Hepatocyte (in vitro differentiated cells): ENCODE results near the gene PLCL1. TPM values are rescaled to one million over a fixed set of nuclear protein-coding genes. Genes with fewer than 3 reads are reported as not detected.

Experiments
- DNase-seq: peaks from one replicate; pipeline ENCODE4 v3.0.0-alpha.2; 2016; ENCODE audit warnings: low spot score
- H2AFZ ChIP-seq: fragments of 200-600 bp; sonication (generic); 2 replicates; pipeline ENCODE4 v1.6.0; 2016; ENCODE audit warnings: antibody characterized with exemption, mild to moderate bottlenecking
- H3K27ac ChIP-seq: fragments of 200-600 bp; sonication (generic); 2 replicates; pipeline ENCODE4 v1.5.1; 2016; ENCODE audit warnings: mild to moderate bottlenecking
- H3K27me3 ChIP-seq: fragments of 200-600 bp; sonication (generic); 2 replicates; pipeline ENCODE4 v1.6.1; 2016
- H3K36me3 ChIP-seq: fragments of 200-600 bp; sonication (generic); replicated peaks from 2 replicates; pipeline ENCODE4 v1.5.1; 2016; ENCODE audit warnings: low read depth; ENCODE audit not compliant: insufficient read depth
- H3K4me1 ChIP-seq: fragments of 200-600 bp; sonication (generic); 2 replicates; pipeline ENCODE4 v1.5.1; 2016; ENCODE audit warnings: mild to moderate bottlenecking, moderate library complexity; ENCODE audit not compliant: insufficient read depth
- H3K4me2 ChIP-seq: fragments of 200-600 bp; sonication (generic); 2 replicates; pipeline ENCODE4 v1.6.0; 2016
- H3K4me3 ChIP-seq: fragments of 200-600 bp; sonication (generic); 2 replicates; pipeline ENCODE4 v1.5.1; 2016; ENCODE audit warnings: mild to moderate bottlenecking
- H3K79me2 ChIP-seq: fragments of 200-600 bp; sonication (generic); 2 replicates; pipeline ENCODE4 v1.6.0; 2017; ENCODE audit warnings: mild to moderate bottlenecking
- H3K9me2 ChIP-seq: fragments of 200-600 bp; sonication (generic); replicated peaks from 2 replicates; pipeline ENCODE4 v1.6.0; 2017; ENCODE audit warnings: mild to moderate bottlenecking; ENCODE audit not compliant: insufficient read depth
- H3K9me3 ChIP-seq: fragments of 200-600 bp; sonication (generic); 2 replicates; pipeline ENCODE4 v1.5.1; 2016; ENCODE audit warnings: low read depth, mild to moderate bottlenecking
- H4K20me1 ChIP-seq: fragments of 200-600 bp; sonication (generic); 2 replicates; pipeline ENCODE4 v1.6.0; 2016; ENCODE audit warnings: mild to moderate bottlenecking; ENCODE audit not compliant: insufficient read depth, poor library complexity, severe bottlenecking
- CTCF ChIP-seq: fragments of 200-600 bp; sonication (generic); IDR thresholded peaks from 2 replicates; pipeline ENCODE4 v1.5.1; 2016; ENCODE audit warnings: antibody characterized with exemption, mild to moderate bottlenecking; ENCODE audit not compliant: poor library complexity
- EZH2 ChIP-seq: fragments of 200-600 bp; sonication (generic); IDR thresholded peaks from 2 replicates; pipeline ENCODE4 v1.6.1; 2016; ENCODE audit warnings: antibody characterized with exemption, mild to moderate bottlenecking, borderline replicate concordance
- EZH2phosphoT487 ChIP-seq: fragments of 200-600 bp; sonication (generic); IDR thresholded peaks from one replicate; pipeline ENCODE4 v1.6.1; 2018; ENCODE audit warnings: antibody characterized with exemption, mild to moderate bottlenecking, low read depth, moderate library complexity; ENCODE audit not compliant: unreplicated experiment, severe bottlenecking
- WGBS: methylation state at CpG from one replicate; pipeline ENCODE4 v1.1.6; 2016; ENCODE audit warnings: low lambda C conversion rate; ENCODE audit errors: missing lambda C conversion rate; 5-methylcytosine and 5-hydroxymethylcytosine counted together
- polyA plus RNA-seq: library from polyadenylated mRNA; unstranded; fragments of >200 nt; fragmentation: Nextera tagmentation; extraction: Ambion mirVana; gene quantifications from 2 replicates; pipeline ENCODE4 v1.2.1, GENCODE V29; 2016
- total RNA-seq: library from RNA; depleted of rRNA; stranded (reverse); fragments of >200 nt; gene quantifications from 2 replicates; pipeline ENCODE4 v1.2.3, GENCODE V29; 2014

Gene PLCL1
- total and polyA plus RNA-seq, 2 experiments from 2014 or later: 0.37 to 2.4 TPM

- Histone ChIP-seq H3K79me2 (no peaks in the 10 kb centered on the region), H3K9me2 (no peaks in the 10 kb centered on the region), H3K4me2 (no peak overlapping the region), H4K20me1 (no peaks in the 10 kb centered on the region), H3K4me3 (no peak overlapping the region), H3K4me1 (no peaks in the 10 kb centered on the region), H3K9me3 (no peaks in the 10 kb centered on the region), H2AFZ (no peak overlapping the region), H3K27ac (no peak overlapping the region), H3K36me3 (no peaks in the 10 kb centered on the region), H3K27me3 (no peaks in the 10 kb centered on the region)
- 87% methylated on average over 2 of the region's 2 CpGs for WGBS
- no peak for DNase-seq
- TF ChIP-seq EZH2 (no peak), CTCF (no peak), EZH2phosphoT487 (no peak)
Observed at GRCh38 chr2:198080879-198081765, 276.7 kb downstream of the PLCL1 start.

DNA sequence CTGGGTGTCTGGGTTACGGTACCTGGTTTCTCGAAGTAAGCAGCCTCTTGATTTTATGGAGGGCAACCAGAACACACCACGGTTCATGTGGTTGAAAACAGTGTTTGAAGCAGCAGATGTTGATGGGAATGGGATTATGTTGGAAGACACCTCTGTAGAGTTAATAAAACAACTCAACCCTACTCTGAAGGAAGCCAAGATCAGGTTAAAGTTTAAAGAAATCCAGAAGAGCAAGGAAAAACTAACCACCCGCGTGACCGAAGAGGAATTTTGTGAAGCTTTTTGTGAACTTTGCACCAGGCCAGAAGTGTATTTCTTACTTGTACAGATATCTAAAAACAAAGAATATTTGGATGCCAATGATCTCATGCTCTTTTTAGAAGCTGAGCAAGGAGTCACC, 279.8 kb downstream of the PLCL1 start:
- no peak for DNase-seq
- Histone ChIP-seq H2AFZ (no peak overlapping the region), H3K4me2 (no peak overlapping the region), H3K27me3 (no peaks in the 10 kb centered on the region), H3K4me1 (no peaks in the 10 kb centered on the region), H3K4me3 (no peak overlapping the region), H3K79me2 (no peaks in the 10 kb centered on the region), H3K9me2 (no peaks in the 10 kb centered on the region), H3K36me3 (no peaks in the 10 kb centered on the region), H4K20me1 (no peaks in the 10 kb centered on the region), H3K9me3 (no peaks in the 10 kb centered on the region), H3K27ac (no peak overlapping the region)
- no peak for TF ChIP-seq EZH2
- TF ChIP-seq CTCF: no peak
- no peak for TF ChIP-seq EZH2phosphoT487
- 93% methylated on average over 6 of the region's 6 CpGs for WGBS

DNA sequence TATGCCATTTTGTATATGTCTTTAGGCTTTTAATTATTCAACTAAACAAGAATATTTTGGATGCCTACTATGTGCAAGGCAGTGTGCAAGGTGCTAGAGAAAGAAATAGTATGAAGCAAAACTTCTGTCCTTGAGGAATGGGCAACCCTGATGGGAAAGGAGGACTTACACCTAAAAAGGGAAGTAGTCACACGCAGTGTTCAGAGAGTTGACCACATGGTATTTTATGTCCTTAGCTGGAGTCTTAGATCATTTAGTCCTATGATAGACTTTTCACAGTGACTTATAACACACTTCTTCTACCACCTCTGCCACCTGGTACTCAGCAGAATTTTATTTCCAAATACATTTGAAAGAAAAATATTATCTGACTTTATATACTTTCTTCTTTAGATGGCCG, 291.6 kb downstream of the PLCL1 start:
- H3K27ac ChIP-seq: no peak overlapping the region
- H3K27me3 ChIP-seq: no peaks in the 10 kb centered on the region
- no peaks in the 10 kb centered on the region for H3K4me1 ChIP-seq
- no peaks in the 10 kb centered on the region for H3K9me3 ChIP-seq
- no peaks in the 10 kb centered on the region for H3K9me2 ChIP-seq
- H3K36me3 ChIP-seq: no peaks in the 10 kb centered on the region
- WGBS: 94% methylated on average over 2 of the region's 2 CpGs
- TF ChIP-seq CTCF (no peak), EZH2 (no peak), EZH2phosphoT487 (no peak)
- DNase-seq: no peak
- no peak overlapping the region for H3K4me2 ChIP-seq
- no peak overlapping the region for H2AFZ ChIP-seq
- H3K79me2 ChIP-seq: no peaks in the 10 kb centered on the region
- no peaks in the 10 kb centered on the region for H4K20me1 ChIP-seq
- H3K4me3 ChIP-seq: no peak overlapping the region
